ENCODE measurements around the gene CACNA1C.

CACNA1C gene

GRCh38 chr12:2566161-2566560, 513.4 kb downstream of the CACNA1C start:
- 98% methylated on average over 12 of the region's 12 CpGs for WGBS (ENCODE audit: insufficient coverage)
- H3K4me3 ChIP-seq (ENCODE audit: control insufficient read depth in 1 of 7, extremely low read depth in 1 of 7, insufficient read depth in 4 of 7, low read depth in 2 of 7, low read length in 6 of 7) = no peak overlapping the region
- no peaks in the 10 kb centered on the region for H3K9me3 ChIP-seq (ENCODE audit: control extremely low read depth in 1 of 5, control insufficient read depth in 4 of 5, insufficient read depth in 2 of 5, low read depth in 1 of 5, low read length in 4 of 5)
- no peaks in the 10 kb centered on the region for H3K4me1 ChIP-seq (ENCODE audit: control extremely low read depth in 1 of 4, control insufficient read depth in 4 of 4, insufficient read depth in 4 of 4, low read length in 3 of 4)
- H3K27ac ChIP-seq (ENCODE audit: insufficient read depth in 1 of 2, low read depth in 1 of 2, low read length in 2 of 2, poor library complexity in 1 of 2, severe bottlenecking in 2 of 2) = no peak overlapping the region
- no peaks in the 10 kb centered on the region for H3K36me3 ChIP-seq (ENCODE audit: control insufficient read depth in 4 of 4, insufficient read depth in 4 of 4, low read length in 3 of 4)
- ChIA-PET POLR2A (no interaction called here), CTCF (interaction anchor here (1.2 kb wide), 1 partner anchor 8 kb away, joined by 3 read pairs; no protein-coding TSS in a partner anchor)
- DNase-seq = no peak
- H3K27me3 ChIP-seq (replicated peaks in 2 of 5; ENCODE audit: control insufficient read depth in 4 of 5, insufficient read depth in 5 of 5, low read length in 4 of 5) = no peaks in the 10 kb centered on the region

GRCh38 chr12:2567711-2568110, 514.9 kb downstream of the CACNA1C start:
- Histone ChIP-seq H3K27ac (ENCODE audit: insufficient read depth in 1 of 2, low read depth in 1 of 2, low read length in 2 of 2, poor library complexity in 1 of 2, severe bottlenecking in 2 of 2) (no peak overlapping the region), H3K27me3 (replicated peaks in 2 of 5; ENCODE audit: control insufficient read depth in 4 of 5, insufficient read depth in 5 of 5, low read length in 4 of 5) (no peaks in the 10 kb centered on the region), H3K9me3 (ENCODE audit: control extremely low read depth in 1 of 5, control insufficient read depth in 4 of 5, insufficient read depth in 2 of 5, low read depth in 1 of 5, low read length in 4 of 5) (no peaks in the 10 kb centered on the region), H3K4me3 (ENCODE audit: control insufficient read depth in 1 of 7, extremely low read depth in 1 of 7, insufficient read depth in 4 of 7, low read depth in 2 of 7, low read length in 6 of 7) (no peak overlapping the region), H3K36me3 (ENCODE audit: control insufficient read depth in 4 of 4, insufficient read depth in 4 of 4, low read length in 3 of 4) (no peaks in the 10 kb centered on the region), H3K4me1 (ENCODE audit: control extremely low read depth in 1 of 4, control insufficient read depth in 4 of 4, insufficient read depth in 4 of 4, low read length in 3 of 4) (no peaks in the 10 kb centered on the region)
- 97% methylated on average over 4 of the region's 4 CpGs for WGBS (ENCODE audit: insufficient coverage)
- DNase-seq = no peak
- ChIA-PET POLR2A (no interaction called here), CTCF (no interaction called here)

- 100% methylated on average over 5 of the region's 7 CpGs for WGBS (ENCODE audit: insufficient coverage)
- POLR2A ChIA-PET = no interaction called here
Measured at GRCh38 chr12:2570562-2570961, 517.8 kb downstream of the CACNA1C start.

GRCh38 chr12:2574355-2574935, 521.7 kb downstream of the CACNA1C start:
- DNase-seq = no peak
- ChIA-PET POLR2A (no interaction called here), CTCF (interaction anchor here (1.1 to 1.6 kb wide), 3 partner anchors 9 to 16 kb away, joined by 3 to 5 read pairs (median 3); no protein-coding TSS in a partner anchor)
- Histone ChIP-seq H3K36me3 (ENCODE audit: control insufficient read depth in 4 of 4, insufficient read depth in 4 of 4, low read length in 3 of 4) (no peaks in the 10 kb centered on the region), H3K27ac (ENCODE audit: insufficient read depth in 1 of 2, low read depth in 1 of 2, low read length in 2 of 2, poor library complexity in 1 of 2, severe bottlenecking in 2 of 2) (no peak overlapping the region), H3K4me3 (ENCODE audit: control insufficient read depth in 1 of 7, extremely low read depth in 1 of 7, insufficient read depth in 4 of 7, low read depth in 2 of 7, low read length in 6 of 7) (no peak overlapping the region), H3K4me1 (ENCODE audit: control extremely low read depth in 1 of 4, control insufficient read depth in 4 of 4, insufficient read depth in 4 of 4, low read length in 3 of 4) (no peaks in the 10 kb centered on the region), H3K9me3 (ENCODE audit: control extremely low read depth in 1 of 5, control insufficient read depth in 4 of 5, insufficient read depth in 2 of 5, low read depth in 1 of 5, low read length in 4 of 5) (no peaks in the 10 kb centered on the region), H3K27me3 (replicated peaks in 2 of 5; ENCODE audit: control insufficient read depth in 4 of 5, insufficient read depth in 5 of 5, low read length in 4 of 5) (no peaks in the 10 kb centered on the region)
- WGBS (ENCODE audit: insufficient coverage) = 96% methylated on average over 3 of the region's 4 CpGs

More at GRCh38 chr12:2570562-2570961, 517.8 kb downstream of the CACNA1C start:
- Histone ChIP-seq H3K36me3 (ENCODE audit: control insufficient read depth in 4 of 4, insufficient read depth in 4 of 4, low read length in 3 of 4) (no peaks in the 10 kb centered on the region), H3K9me3 (ENCODE audit: control extremely low read depth in 1 of 5, control insufficient read depth in 4 of 5, insufficient read depth in 2 of 5, low read depth in 1 of 5, low read length in 4 of 5) (no peaks in the 10 kb centered on the region), H3K27me3 (replicated peaks in 2 of 5; ENCODE audit: control insufficient read depth in 4 of 5, insufficient read depth in 5 of 5, low read length in 4 of 5) (no peaks in the 10 kb centered on the region), H3K27ac (ENCODE audit: insufficient read depth in 1 of 2, low read depth in 1 of 2, low read length in 2 of 2, poor library complexity in 1 of 2, severe bottlenecking in 2 of 2) (no peak overlapping the region), H3K4me1 (ENCODE audit: control extremely low read depth in 1 of 4, control insufficient read depth in 4 of 4, insufficient read depth in 4 of 4, low read length in 3 of 4) (no peaks in the 10 kb centered on the region), H3K4me3 (ENCODE audit: control insufficient read depth in 1 of 7, extremely low read depth in 1 of 7, insufficient read depth in 4 of 7, low read depth in 2 of 7, low read length in 6 of 7) (no peak overlapping the region)
- CTCF ChIA-PET = interaction anchor here (0.8 to 2.4 kb wide), 5 partner anchors 13 to 184 kb away, joined by 3 to 11 read pairs (median 4); no protein-coding TSS in a partner anchor
- no peak for DNase-seq

- WGBS (ENCODE audit: insufficient coverage) = 99% methylated on average over 5 of the region's 5 CpGs
- DNase-seq = no peak
- H3K9me3 ChIP-seq (ENCODE audit: control extremely low read depth in 1 of 5, control insufficient read depth in 4 of 5, insufficient read depth in 2 of 5, low read depth in 1 of 5, low read length in 4 of 5) = no peaks in the 10 kb centered on the region
- ChIA-PET CTCF (interaction anchor here (1.1 to 1.6 kb wide), 4 partner anchors 8 to 42 kb away, joined by 3 to 5 read pairs (median 4); no protein-coding TSS in a partner anchor), POLR2A (no interaction called here)
- H3K36me3 ChIP-seq (ENCODE audit: control insufficient read depth in 4 of 4, insufficient read depth in 4 of 4, low read length in 3 of 4) = no peaks in the 10 kb centered on the region
- H3K27ac ChIP-seq (ENCODE audit: insufficient read depth in 1 of 2, low read depth in 1 of 2, low read length in 2 of 2, poor library complexity in 1 of 2, severe bottlenecking in 2 of 2) = no peak overlapping the region
- H3K27me3 ChIP-seq (replicated peaks in 2 of 5; ENCODE audit: control insufficient read depth in 4 of 5, insufficient read depth in 5 of 5, low read length in 4 of 5) = no peaks in the 10 kb centered on the region
- H3K4me3 ChIP-seq (ENCODE audit: control insufficient read depth in 1 of 7, extremely low read depth in 1 of 7, insufficient read depth in 4 of 7, low read depth in 2 of 7, low read length in 6 of 7) = no peak overlapping the region
- H3K4me1 ChIP-seq (ENCODE audit: control extremely low read depth in 1 of 4, control insufficient read depth in 4 of 4, insufficient read depth in 4 of 4, low read length in 3 of 4) = no peaks in the 10 kb centered on the region
Measured at GRCh38 chr12:2575245-2575644, 522.5 kb downstream of the CACNA1C start.

- DNase-seq = no peak
- Histone ChIP-seq H3K9me3 (ENCODE audit: control extremely low read depth in 1 of 5, control insufficient read depth in 4 of 5, insufficient read depth in 2 of 5, low read depth in 1 of 5, low read length in 4 of 5) (no peaks in the 10 kb centered on the region), H3K4me3 (ENCODE audit: control insufficient read depth in 1 of 7, extremely low read depth in 1 of 7, insufficient read depth in 4 of 7, low read depth in 2 of 7, low read length in 6 of 7) (no peak overlapping the region), H3K27ac (ENCODE audit: insufficient read depth in 1 of 2, low read depth in 1 of 2, low read length in 2 of 2, poor library complexity in 1 of 2, severe bottlenecking in 2 of 2) (no peak overlapping the region), H3K27me3 (replicated peaks in 2 of 5; ENCODE audit: control insufficient read depth in 4 of 5, insufficient read depth in 5 of 5, low read length in 4 of 5) (no peaks in the 10 kb centered on the region), H3K4me1 (ENCODE audit: control extremely low read depth in 1 of 4, control insufficient read depth in 4 of 4, insufficient read depth in 4 of 4, low read length in 3 of 4) (peaks cover 0 to 8% (median 4%) of the 10 kb centered on the region in 4 experiments), H3K36me3 (ENCODE audit: control insufficient read depth in 4 of 4, insufficient read depth in 4 of 4, low read length in 3 of 4) (no peaks in the 10 kb centered on the region)
- 97% methylated on average over 6 of the region's 9 CpGs for whole genome bisulfite sequencing (ENCODE audit: insufficient coverage)
- CTCF ChIA-PET = interaction anchor here (0.6 to 0.9 kb wide), 2 partner anchors 47 to 184 kb away, joined by 3 read pairs; no protein-coding TSS in a partner anchor
- POLR2A ChIA-PET = interaction anchor here (0.7 kb wide), 1 partner anchor 474 kb away, joined by 3 read pairs; no protein-coding TSS in a partner anchor
Measured at GRCh38 chr12:2578211-2578610, 525.4 kb downstream of the CACNA1C start.

GRCh38 chr12:2578772-2579171, 526.0 kb downstream of the CACNA1C start:
- Histone ChIP-seq H3K27me3 (replicated peaks in 2 of 5; ENCODE audit: control insufficient read depth in 4 of 5, insufficient read depth in 5 of 5, low read length in 4 of 5) (no peaks in the 10 kb centered on the region), H3K4me1 (ENCODE audit: control extremely low read depth in 1 of 4, control insufficient read depth in 4 of 4, insufficient read depth in 4 of 4, low read length in 3 of 4) (peaks cover 0 to 12% (median 7%) of the 10 kb centered on the region in 4 experiments), H3K9me3 (ENCODE audit: control extremely low read depth in 1 of 5, control insufficient read depth in 4 of 5, insufficient read depth in 2 of 5, low read depth in 1 of 5, low read length in 4 of 5) (no peaks in the 10 kb centered on the region), H3K36me3 (ENCODE audit: control insufficient read depth in 4 of 4, insufficient read depth in 4 of 4, low read length in 3 of 4) (no peaks in the 10 kb centered on the region), H3K27ac (ENCODE audit: insufficient read depth in 1 of 2, low read depth in 1 of 2, low read length in 2 of 2, poor library complexity in 1 of 2, severe bottlenecking in 2 of 2) (no peak overlapping the region), H3K4me3 (ENCODE audit: control insufficient read depth in 1 of 7, extremely low read depth in 1 of 7, insufficient read depth in 4 of 7, low read depth in 2 of 7, low read length in 6 of 7) (no peak overlapping the region)
- POLR2A ChIA-PET = no interaction called here
- WGBS (ENCODE audit: insufficient coverage) = 100% methylated on average over 6 of the region's 6 CpGs
- CTCF ChIA-PET = interaction anchor here (0.6 to 0.9 kb wide), 2 partner anchors 46 to 185 kb away, joined by 3 read pairs; no protein-coding TSS in a partner anchor
- DNase-seq = no peak

All from common myeloid progenitor, CD34-positive (primary cell).